Testis (tissue), 2 donors: ENCODE results near the gene HDAC9.

ENCODE experiments used
- POLR2A ChIP-seq: fragments of 450-650 bp; IDR thresholded peaks from one replicate; pipeline ENCODE4 v1.6.1; 2017; ENCODE audit warnings: antibody characterized with exemption, mild to moderate bottlenecking, moderate library complexity
- TF ChIP-seq, protein P1 (sequence below), 3 experiments: fragments of 450-650 bp in 2 of 3; fragments of 200-600 bp in 1 of 3; sonication (generic) in 1 of 3; IDR thresholded peaks; one replicate each; pipeline ENCODE4 v1.5.1; 2016 to 2019; ENCODE audit warnings: antibody characterized with exemption in 3 of 3, mild to moderate bottlenecking in 2 of 3, moderate library complexity in 1 of 3

DNA sequence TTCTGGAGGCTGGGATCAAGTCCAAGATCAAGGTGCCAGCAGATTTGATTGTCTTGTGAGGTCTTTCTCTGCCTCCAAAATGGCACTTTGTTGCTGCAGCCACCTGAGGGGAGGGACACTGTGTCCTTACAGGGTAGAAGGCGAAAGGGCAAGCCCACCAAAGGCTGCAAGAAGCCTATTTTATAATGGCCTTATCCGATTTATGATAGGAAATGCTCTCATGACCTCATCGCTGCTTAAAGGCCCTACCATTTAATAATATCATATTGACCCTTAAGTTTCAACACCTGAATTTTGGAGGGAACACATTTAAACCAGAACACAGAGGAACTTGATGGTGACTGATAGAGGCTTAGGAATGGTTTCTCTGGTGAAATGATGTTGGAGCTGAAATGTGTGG, 325.4 kb downstream of the HDAC9 start:
- TF ChIP-seq, protein P1, sequence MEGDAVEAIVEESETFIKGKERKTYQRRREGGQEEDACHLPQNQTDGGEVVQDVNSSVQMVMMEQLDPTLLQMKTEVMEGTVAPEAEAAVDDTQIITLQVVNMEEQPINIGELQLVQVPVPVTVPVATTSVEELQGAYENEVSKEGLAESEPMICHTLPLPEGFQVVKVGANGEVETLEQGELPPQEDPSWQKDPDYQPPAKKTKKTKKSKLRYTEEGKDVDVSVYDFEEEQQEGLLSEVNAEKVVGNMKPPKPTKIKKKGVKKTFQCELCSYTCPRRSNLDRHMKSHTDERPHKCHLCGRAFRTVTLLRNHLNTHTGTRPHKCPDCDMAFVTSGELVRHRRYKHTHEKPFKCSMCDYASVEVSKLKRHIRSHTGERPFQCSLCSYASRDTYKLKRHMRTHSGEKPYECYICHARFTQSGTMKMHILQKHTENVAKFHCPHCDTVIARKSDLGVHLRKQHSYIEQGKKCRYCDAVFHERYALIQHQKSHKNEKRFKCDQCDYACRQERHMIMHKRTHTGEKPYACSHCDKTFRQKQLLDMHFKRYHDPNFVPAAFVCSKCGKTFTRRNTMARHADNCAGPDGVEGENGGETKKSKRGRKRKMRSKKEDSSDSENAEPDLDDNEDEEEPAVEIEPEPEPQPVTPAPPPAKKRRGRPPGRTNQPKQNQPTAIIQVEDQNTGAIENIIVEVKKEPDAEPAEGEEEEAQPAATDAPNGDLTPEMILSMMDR (IDR thresholded peaks at IDR 0.05) = no peak
- TF ChIP-seq POLR2A = no peak
